Measurements from ENCODE around the gene PNCK. TPM values are rescaled to one million over a fixed set of nuclear protein-coding genes. Genes with fewer than 3 reads are reported as not detected.

Gene PNCK
- total and polyA plus RNA-seq, 2 donors = 2.4 to 8.2 TPM

DNA sequence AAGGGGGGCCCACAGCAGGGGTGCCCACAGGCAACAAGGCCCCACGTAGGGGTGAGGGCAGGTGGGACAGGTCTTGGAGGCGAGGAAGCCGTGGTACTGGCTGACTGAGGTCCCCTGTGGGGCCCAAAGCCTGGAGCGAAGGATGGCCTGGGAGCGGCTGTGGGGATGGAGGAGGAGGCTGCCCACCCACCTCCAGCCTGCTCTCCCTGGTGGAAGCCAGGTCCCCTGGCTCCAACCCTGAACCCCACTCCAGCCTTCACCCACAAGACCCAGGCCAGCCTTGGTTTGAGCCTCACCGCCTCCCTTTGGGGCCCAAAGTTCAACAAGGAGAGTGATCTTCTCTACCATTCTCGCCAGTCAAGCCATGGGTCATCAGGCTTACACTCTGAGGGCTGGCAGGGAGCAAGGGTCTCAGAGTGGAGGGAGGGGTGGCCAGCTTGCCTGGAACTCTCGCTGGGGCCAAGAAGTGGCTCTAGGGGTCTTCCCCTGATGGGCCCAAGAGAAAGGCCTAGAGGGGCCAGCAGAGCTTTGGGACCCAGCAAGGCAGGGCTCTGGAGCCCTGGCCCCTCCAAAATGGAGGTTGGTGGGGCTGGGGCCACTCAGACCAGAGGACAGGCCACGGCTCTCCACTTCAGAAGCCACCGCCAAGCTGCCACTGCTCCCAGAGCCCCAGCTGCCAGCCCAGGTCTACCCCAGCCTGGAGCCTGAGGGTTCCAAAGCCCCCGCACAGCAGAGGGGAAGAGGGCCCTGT is 5.0 kb downstream of the PNCK start:
- Histone ChIP-seq H3K4me3 (ENCODE audit: low read length in 2 of 2) (no peak overlapping the region), H3K4me1 (ENCODE audit: control insufficient read depth in 2 of 2, insufficient read depth in 2 of 2, low read length in 2 of 2) (no peaks in the 10 kb centered on the region), H3K27me3 (ENCODE audit: control insufficient read depth in 2 of 2, insufficient read depth in 1 of 2, low read length in 1 of 2) (peaks cover 9 to 46% of the 10 kb centered on the region in 2 donors), H3K36me3 (ENCODE audit: control insufficient read depth in 2 of 2, insufficient read depth in 2 of 2, low read length in 1 of 2) (no peaks in the 10 kb centered on the region), H3K27ac (ENCODE audit: low read depth in 1 of 2, low read length in 1 of 2) (no peak overlapping the region), H3K9me3 (ENCODE audit: control insufficient read depth in 2 of 2, insufficient read depth in 1 of 2, low read length in 1 of 2) (no peaks in the 10 kb centered on the region)
- DNase-seq (ENCODE audit: low read depth in 6 of 9, low spot score in 9 of 9) = no peak
- 94% methylated on average over 11 of the region's 11 CpGs for WGBS

DNA sequence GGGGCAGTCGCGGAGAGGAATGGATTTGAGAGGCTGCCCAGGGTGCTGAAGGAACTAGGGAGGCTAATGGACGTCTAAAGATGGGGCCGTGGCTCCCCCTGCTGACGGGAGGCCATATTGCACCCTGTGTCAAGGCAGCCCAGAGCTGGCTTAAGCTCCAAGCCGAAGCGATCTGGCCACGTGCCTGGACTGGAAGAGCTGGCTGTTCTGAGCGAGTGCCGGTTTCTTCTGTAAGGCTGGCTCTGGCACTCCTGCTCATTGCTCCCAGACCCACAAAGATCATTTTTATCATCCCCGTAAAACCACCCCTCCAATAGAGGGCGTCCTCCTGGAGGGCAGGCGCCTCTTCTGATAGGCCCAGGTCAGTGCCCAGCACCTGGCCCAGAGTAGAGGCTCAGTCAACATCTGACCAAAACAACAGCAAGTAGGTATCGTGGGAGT is 5.6 kb downstream of the PNCK start:
- H3K4me1 ChIP-seq (ENCODE audit: control insufficient read depth in 2 of 2, insufficient read depth in 2 of 2, low read length in 2 of 2) = no peaks in the 10 kb centered on the region
- no peaks in the 10 kb centered on the region for H3K36me3 ChIP-seq (ENCODE audit: control insufficient read depth in 2 of 2, insufficient read depth in 2 of 2, low read length in 1 of 2)
- no peak overlapping the region for H3K27ac ChIP-seq (ENCODE audit: low read depth in 1 of 2, low read length in 1 of 2)
- H3K9me3 ChIP-seq (ENCODE audit: control insufficient read depth in 2 of 2, insufficient read depth in 1 of 2, low read length in 1 of 2) = no peaks in the 10 kb centered on the region
- 24% methylated on average over 14 of the region's 14 CpGs for WGBS
- peaks cover 5 to 49% of the 10 kb centered on the region in 2 donors for H3K27me3 ChIP-seq (ENCODE audit: control insufficient read depth in 2 of 2, insufficient read depth in 1 of 2, low read length in 1 of 2)
- H3K4me3 ChIP-seq (ENCODE audit: low read length in 2 of 2) = no peak overlapping the region
- peak in 3 of 9 donors; percentile 42 to 63 (median 61) for DNase-seq (ENCODE audit: low read depth in 6 of 9, low spot score in 9 of 9)

DNA sequence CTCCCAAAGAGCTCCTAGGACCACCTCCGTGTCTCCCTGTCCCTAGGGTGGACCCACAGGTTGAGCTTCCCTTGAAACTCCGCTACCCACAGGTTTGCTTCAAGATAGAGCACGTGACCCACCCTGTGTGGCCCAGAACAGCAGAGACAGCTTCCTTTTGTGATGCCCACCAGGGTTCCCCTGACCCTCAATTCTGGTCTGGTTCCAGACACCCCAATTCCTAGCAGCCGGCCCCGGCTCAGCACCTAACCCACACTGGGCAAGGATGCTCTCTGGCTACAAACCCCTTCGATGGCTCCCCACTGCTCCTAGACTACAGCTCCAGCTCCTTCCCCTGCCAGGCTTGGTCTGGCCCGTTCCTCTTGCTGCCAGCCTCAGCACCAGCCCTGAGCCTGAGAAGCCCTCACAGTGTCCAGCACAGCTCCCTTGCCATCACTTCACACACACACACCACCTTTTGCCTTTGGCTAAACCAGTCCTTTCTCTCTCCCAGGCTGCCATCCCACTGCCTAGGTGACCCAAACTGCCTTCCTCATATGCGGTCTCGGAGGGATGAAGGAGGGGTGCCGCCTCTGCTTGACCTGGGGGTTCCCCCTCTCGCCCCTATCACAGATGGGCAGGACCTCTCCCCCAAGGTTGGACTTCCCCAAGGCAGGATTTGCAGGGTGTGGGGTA is 6.2 kb downstream of the PNCK start:
- H3K36me3 ChIP-seq (ENCODE audit: control insufficient read depth in 2 of 2, insufficient read depth in 2 of 2, low read length in 1 of 2) = no peaks in the 10 kb centered on the region
- H3K9me3 ChIP-seq (ENCODE audit: control insufficient read depth in 2 of 2, insufficient read depth in 1 of 2, low read length in 1 of 2) = no peaks in the 10 kb centered on the region
- DNase-seq (ENCODE audit: low read depth in 6 of 9, low spot score in 9 of 9) = no peak
- no peak overlapping the region for H3K27ac ChIP-seq (ENCODE audit: low read depth in 1 of 2, low read length in 1 of 2)
- 75% methylated on average over 11 of the region's 11 CpGs for WGBS
- H3K27me3 ChIP-seq (ENCODE audit: control insufficient read depth in 2 of 2, insufficient read depth in 1 of 2, low read length in 1 of 2) = peaks cover 5 to 49% of the 10 kb centered on the region in 2 donors
- H3K4me1 ChIP-seq (ENCODE audit: control insufficient read depth in 2 of 2, insufficient read depth in 2 of 2, low read length in 2 of 2) = no peaks in the 10 kb centered on the region
- H3K4me3 ChIP-seq (ENCODE audit: low read length in 2 of 2) = no peak overlapping the region

DNA sequence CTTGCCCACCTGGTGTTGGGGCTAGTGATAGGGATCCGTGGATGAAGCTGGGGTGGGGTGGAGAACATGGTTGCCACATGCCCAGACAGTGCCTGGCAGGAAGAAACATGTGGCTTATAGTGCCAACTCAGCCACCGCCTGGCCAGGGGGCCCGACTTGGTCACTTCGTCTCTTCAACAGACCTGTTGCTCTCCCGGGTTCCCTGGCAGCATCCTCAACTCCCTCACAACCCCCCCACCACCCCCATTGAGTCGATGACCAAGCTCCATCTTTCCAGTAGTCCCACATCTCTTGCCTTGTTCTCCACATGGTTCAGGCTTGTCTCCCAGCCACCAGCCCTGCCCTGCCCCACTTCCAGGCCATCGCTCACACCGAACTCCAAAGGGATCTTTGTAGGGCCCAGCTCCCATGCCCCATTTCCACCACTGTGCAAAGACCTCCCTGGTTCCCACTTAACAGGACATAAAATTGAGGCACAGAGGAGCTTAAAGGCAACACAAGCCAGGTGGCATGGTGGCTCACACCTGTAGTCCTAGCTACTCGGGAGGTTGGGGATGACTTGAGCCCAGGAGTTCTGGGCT is 7.8 kb downstream of the PNCK start:
- Histone ChIP-seq H3K4me1 (ENCODE audit: control insufficient read depth in 2 of 2, insufficient read depth in 2 of 2, low read length in 2 of 2) (no peaks in the 10 kb centered on the region), H3K27me3 (ENCODE audit: control insufficient read depth in 2 of 2, insufficient read depth in 1 of 2, low read length in 1 of 2) (peaks cover 3 to 43% of the 10 kb centered on the region in 2 donors), H3K36me3 (ENCODE audit: control insufficient read depth in 2 of 2, insufficient read depth in 2 of 2, low read length in 1 of 2) (no peaks in the 10 kb centered on the region), H3K9me3 (ENCODE audit: control insufficient read depth in 2 of 2, insufficient read depth in 1 of 2, low read length in 1 of 2) (no peaks in the 10 kb centered on the region), H3K27ac (ENCODE audit: low read depth in 1 of 2, low read length in 1 of 2) (no peak overlapping the region), H3K4me3 (ENCODE audit: low read length in 2 of 2) (no peak overlapping the region)
- 86% methylated on average over 9 of the region's 9 CpGs for WGBS
- no peak for DNase-seq (ENCODE audit: low read depth in 6 of 9, low spot score in 9 of 9)

DNA sequence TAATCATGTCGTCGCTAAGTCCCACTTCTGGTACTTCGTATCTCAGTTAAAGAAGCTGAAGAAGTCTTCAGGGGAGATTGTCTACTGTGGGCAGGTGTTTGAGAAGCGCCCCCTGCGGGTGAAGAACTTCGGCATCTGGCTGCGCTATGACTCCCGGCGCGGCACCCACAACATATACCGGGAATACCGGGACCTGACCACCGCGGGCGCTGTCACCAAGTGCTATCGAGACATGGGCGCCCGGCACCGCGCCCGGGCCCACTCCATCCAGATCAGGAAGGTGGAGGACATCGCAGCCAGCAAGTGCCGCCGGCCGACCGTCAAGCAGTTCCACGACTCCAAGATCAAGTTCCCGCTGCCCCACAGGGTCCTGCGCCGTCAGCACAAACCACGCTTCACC is 11.3 kb downstream of the PNCK start:
- Histone ChIP-seq H3K4me3 (ENCODE audit: low read length in 2 of 2) (no peak overlapping the region), H3K36me3 (ENCODE audit: control insufficient read depth in 2 of 2, insufficient read depth in 2 of 2, low read length in 1 of 2) (no peaks in the 10 kb centered on the region), H3K4me1 (ENCODE audit: control insufficient read depth in 2 of 2, insufficient read depth in 2 of 2, low read length in 2 of 2) (no peaks in the 10 kb centered on the region), H3K27ac (ENCODE audit: low read depth in 1 of 2, low read length in 1 of 2) (no peak overlapping the region), H3K27me3 (ENCODE audit: control insufficient read depth in 2 of 2, insufficient read depth in 1 of 2, low read length in 1 of 2) (peaks cover 5 to 39% of the 10 kb centered on the region in 2 donors), H3K9me3 (ENCODE audit: control insufficient read depth in 2 of 2, insufficient read depth in 1 of 2, low read length in 1 of 2) (no peaks in the 10 kb centered on the region)
- peak in 2 of 9 donors; percentile 55 to 59 for DNase-seq (ENCODE audit: low read depth in 6 of 9, low spot score in 9 of 9)
- WGBS = 4% methylated on average over 31 of the region's 31 CpGs

DNA sequence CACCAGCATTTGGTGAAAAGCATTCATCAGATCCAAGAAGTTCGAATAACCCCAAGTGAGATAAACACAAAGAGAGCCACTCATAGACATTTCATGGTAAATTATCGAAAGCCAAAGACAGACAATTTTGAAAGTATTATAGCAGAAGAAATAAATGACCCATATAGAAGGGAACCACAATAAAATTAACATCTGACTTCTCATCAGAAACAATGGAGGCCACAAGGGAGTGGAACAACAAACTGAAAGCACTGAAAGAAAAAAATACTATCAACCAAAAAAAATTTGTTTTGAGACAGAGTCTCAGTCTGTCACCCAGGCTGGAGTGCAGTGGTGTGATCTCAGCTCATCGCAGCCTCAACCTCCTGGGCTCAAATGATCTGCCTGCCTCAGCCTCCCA is 14.3 kb downstream of the PNCK start:
- WGBS = 97% methylated on average over 3 of the region's 3 CpGs
- H3K4me3 ChIP-seq (ENCODE audit: low read length in 2 of 2) = no peak overlapping the region
- no peak overlapping the region for H3K27ac ChIP-seq (ENCODE audit: low read depth in 1 of 2, low read length in 1 of 2)

DNA sequence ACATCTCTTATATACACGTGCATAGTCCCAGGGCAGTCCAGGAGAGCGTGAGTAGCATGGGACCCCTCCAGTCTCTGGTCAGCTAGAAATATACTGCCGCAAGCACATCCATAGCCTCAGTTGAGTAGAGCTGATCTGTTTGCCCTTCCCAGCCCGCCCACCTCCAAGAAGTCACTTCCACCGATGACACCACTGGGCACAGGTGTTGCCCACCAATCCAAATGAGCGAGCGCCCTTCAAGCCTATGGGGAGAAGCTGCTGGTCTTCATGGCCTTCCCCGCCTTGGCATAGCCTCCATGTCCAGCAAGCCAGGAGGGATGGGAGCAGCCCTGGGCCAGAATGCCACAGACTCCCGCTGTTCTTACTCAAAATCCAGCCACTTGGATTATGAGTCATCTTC is 16.5 kb downstream of the PNCK start:
- Histone ChIP-seq H3K27me3 (ENCODE audit: control insufficient read depth in 2 of 2, insufficient read depth in 1 of 2, low read length in 1 of 2) (peaks cover 5 to 10% of the 10 kb centered on the region in 2 donors), H3K36me3 (ENCODE audit: control insufficient read depth in 2 of 2, insufficient read depth in 2 of 2, low read length in 1 of 2) (no peaks in the 10 kb centered on the region), H3K4me1 (ENCODE audit: control insufficient read depth in 2 of 2, insufficient read depth in 2 of 2, low read length in 2 of 2) (no peaks in the 10 kb centered on the region), H3K9me3 (ENCODE audit: control insufficient read depth in 2 of 2, insufficient read depth in 1 of 2, low read length in 1 of 2) (no peaks in the 10 kb centered on the region), H3K4me3 (ENCODE audit: low read length in 2 of 2) (no peak overlapping the region), H3K27ac (ENCODE audit: low read depth in 1 of 2, low read length in 1 of 2) (no peak overlapping the region)
- WGBS = 94% methylated on average over 9 of the region's 9 CpGs
- DNase-seq (ENCODE audit: low read depth in 6 of 9, low spot score in 9 of 9) = no peak

More for the DNA sequence above, 14.3 kb downstream of the PNCK start:
- H3K27me3 ChIP-seq (ENCODE audit: control insufficient read depth in 2 of 2, insufficient read depth in 1 of 2, low read length in 1 of 2) = peaks cover 5 to 25% of the 10 kb centered on the region in 2 donors
- no peaks in the 10 kb centered on the region for H3K36me3 ChIP-seq (ENCODE audit: control insufficient read depth in 2 of 2, insufficient read depth in 2 of 2, low read length in 1 of 2)
- no peaks in the 10 kb centered on the region for H3K4me1 ChIP-seq (ENCODE audit: control insufficient read depth in 2 of 2, insufficient read depth in 2 of 2, low read length in 2 of 2)
- DNase-seq (ENCODE audit: low read depth in 6 of 9, low spot score in 9 of 9) = no peak
- H3K9me3 ChIP-seq (ENCODE audit: control insufficient read depth in 2 of 2, insufficient read depth in 1 of 2, low read length in 1 of 2) = no peaks in the 10 kb centered on the region

DNA sequence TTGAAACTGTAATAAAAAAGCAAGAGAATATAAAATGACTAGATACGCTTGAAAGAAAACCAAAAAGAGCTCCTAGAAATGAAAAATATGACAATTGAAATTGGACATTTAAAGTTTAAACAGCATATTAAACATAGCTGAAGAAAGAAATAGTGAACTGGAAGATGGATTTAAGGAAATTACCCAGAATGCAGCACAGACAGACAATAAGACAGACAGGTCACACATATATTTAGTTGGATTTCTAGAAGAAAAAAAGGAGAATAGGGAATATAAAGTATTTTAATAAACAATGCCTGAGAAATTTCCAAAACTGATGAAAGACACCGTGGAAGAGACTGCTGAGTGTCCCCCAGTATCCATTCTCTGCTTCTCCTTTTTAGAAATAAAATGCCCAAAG is 20.1 kb downstream of the PNCK start:
- H3K4me1 ChIP-seq (ENCODE audit: control insufficient read depth in 2 of 2, insufficient read depth in 2 of 2, low read length in 2 of 2) = no peaks in the 10 kb centered on the region

DNA sequence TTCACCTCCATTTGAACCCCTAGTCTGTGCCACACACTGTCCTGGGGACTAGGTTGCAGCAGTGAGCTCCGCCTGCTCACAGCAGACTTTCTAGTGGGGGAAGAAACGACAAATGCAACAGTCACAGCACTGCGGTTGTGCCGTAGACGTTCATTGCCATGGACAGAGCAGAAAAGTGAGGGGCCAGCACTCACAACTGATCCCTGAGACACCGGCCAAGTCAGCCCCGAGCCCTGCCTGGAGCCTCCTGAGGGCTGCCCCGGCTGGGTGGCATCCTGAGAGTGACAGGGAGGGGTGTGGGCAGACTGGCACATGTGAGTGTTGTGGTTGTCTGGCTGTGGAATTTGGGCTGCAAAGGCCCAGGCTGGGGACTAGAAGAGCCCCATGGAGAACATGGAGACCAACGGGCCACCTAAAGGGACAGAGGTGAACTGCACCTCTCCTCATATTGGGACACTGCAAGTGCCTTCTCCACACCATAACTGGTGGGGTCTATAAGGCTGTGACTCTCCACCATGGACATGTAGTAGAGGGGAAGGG is 22.0 kb downstream of the PNCK start:
- no peaks in the 10 kb centered on the region for H3K4me1 ChIP-seq (ENCODE audit: control insufficient read depth in 2 of 2, insufficient read depth in 2 of 2, low read length in 2 of 2)
- H3K9me3 ChIP-seq (ENCODE audit: control insufficient read depth in 2 of 2, insufficient read depth in 1 of 2, low read length in 1 of 2) = peaks cover 0 to 7% of the 10 kb centered on the region in 2 donors
- DNase-seq (ENCODE audit: low read depth in 6 of 9, low spot score in 9 of 9) = no peak
- no peak overlapping the region for H3K27ac ChIP-seq (ENCODE audit: low read depth in 1 of 2, low read length in 1 of 2)
- 86% methylated on average over 9 of the region's 9 CpGs for WGBS
- H3K36me3 ChIP-seq (ENCODE audit: control insufficient read depth in 2 of 2, insufficient read depth in 2 of 2, low read length in 1 of 2) = no peaks in the 10 kb centered on the region
- H3K27me3 ChIP-seq (ENCODE audit: control insufficient read depth in 2 of 2, insufficient read depth in 1 of 2, low read length in 1 of 2) = peaks cover 21 to 37% of the 10 kb centered on the region in 2 donors
- H3K4me3 ChIP-seq (ENCODE audit: low read length in 2 of 2) = no peak overlapping the region

More for the DNA sequence above, 20.1 kb downstream of the PNCK start:
- Histone ChIP-seq H3K4me3 (ENCODE audit: low read length in 2 of 2) (no peak overlapping the region), H3K27ac (ENCODE audit: low read depth in 1 of 2, low read length in 1 of 2) (no peak overlapping the region), H3K9me3 (ENCODE audit: control insufficient read depth in 2 of 2, insufficient read depth in 1 of 2, low read length in 1 of 2) (peaks cover 0 to 6% of the 10 kb centered on the region in 2 donors), H3K36me3 (ENCODE audit: control insufficient read depth in 2 of 2, insufficient read depth in 2 of 2, low read length in 1 of 2) (no peaks in the 10 kb centered on the region), H3K27me3 (ENCODE audit: control insufficient read depth in 2 of 2, insufficient read depth in 1 of 2, low read length in 1 of 2) (peaks cover 6 to 19% of the 10 kb centered on the region in 2 donors)
- DNase-seq (ENCODE audit: low read depth in 6 of 9, low spot score in 9 of 9) = no peak
- WGBS = 95% methylated on average over 2 of the region's 2 CpGs

Data from thymus (tissue), 11 donors.